GM20000 (cell line): ENCODE measurements around the gene CHRM4.

Experiments used
- DNase-seq: peaks from one replicate; pipeline ENCODE4 v3.0.0; 2012; ENCODE audit warnings: low spot score
- TF ChIP-seq, protein P1 (sequence below): IDR thresholded peaks from 2 replicates; pipeline ENCODE4 v1.5.1; 2012; ENCODE audit warnings: mild to moderate bottlenecking, control low read depth; ENCODE audit errors: extremely low read depth, missing control alignments

The CHRM4 gene

DNA sequence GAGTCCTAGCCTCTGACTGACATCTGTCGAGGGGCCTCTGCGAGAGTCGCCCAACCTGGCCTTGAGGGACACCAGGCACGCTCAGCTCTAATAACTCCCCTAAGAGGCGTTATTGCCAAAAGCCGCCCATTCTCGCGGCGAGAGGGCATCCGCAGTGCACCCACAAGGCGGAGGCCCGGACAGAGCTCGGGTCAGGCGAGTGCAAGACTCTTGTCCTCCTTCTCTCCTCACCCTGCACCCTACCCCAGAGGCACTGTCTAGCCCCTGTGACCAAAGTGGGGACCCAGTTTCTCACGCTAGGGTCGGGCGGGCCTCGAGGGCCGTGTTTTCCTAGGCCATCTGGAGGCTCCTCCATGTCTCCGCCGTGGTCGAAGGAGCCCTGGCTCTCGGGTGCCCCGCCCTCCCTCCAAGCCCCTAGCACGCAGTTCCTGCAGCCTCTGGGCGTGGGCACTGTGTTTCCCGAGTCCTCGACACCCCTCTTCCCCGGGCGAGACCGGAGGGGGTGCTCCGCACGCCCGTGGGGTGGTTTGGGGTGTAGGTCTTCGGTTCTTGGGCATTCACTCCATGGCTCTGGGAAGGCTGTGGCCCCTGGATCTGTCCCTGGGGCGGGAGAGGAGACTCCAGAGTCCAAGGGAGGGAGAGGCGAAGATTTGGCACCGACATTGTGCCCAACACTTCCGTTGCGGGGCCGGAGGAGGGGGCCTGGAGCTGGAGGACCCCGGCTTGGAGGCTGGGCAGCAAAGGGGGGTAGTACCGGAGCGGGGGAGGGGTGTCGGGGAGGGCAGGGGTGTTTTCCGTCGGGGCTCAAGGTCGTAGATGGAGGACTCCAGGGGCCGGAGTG, 1.0 kb downstream of the CHRM4 start:
- DNase-seq, result peak; percentile 57
- TF ChIP-seq, protein P1, sequence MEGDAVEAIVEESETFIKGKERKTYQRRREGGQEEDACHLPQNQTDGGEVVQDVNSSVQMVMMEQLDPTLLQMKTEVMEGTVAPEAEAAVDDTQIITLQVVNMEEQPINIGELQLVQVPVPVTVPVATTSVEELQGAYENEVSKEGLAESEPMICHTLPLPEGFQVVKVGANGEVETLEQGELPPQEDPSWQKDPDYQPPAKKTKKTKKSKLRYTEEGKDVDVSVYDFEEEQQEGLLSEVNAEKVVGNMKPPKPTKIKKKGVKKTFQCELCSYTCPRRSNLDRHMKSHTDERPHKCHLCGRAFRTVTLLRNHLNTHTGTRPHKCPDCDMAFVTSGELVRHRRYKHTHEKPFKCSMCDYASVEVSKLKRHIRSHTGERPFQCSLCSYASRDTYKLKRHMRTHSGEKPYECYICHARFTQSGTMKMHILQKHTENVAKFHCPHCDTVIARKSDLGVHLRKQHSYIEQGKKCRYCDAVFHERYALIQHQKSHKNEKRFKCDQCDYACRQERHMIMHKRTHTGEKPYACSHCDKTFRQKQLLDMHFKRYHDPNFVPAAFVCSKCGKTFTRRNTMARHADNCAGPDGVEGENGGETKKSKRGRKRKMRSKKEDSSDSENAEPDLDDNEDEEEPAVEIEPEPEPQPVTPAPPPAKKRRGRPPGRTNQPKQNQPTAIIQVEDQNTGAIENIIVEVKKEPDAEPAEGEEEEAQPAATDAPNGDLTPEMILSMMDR, result no peak

DNA sequence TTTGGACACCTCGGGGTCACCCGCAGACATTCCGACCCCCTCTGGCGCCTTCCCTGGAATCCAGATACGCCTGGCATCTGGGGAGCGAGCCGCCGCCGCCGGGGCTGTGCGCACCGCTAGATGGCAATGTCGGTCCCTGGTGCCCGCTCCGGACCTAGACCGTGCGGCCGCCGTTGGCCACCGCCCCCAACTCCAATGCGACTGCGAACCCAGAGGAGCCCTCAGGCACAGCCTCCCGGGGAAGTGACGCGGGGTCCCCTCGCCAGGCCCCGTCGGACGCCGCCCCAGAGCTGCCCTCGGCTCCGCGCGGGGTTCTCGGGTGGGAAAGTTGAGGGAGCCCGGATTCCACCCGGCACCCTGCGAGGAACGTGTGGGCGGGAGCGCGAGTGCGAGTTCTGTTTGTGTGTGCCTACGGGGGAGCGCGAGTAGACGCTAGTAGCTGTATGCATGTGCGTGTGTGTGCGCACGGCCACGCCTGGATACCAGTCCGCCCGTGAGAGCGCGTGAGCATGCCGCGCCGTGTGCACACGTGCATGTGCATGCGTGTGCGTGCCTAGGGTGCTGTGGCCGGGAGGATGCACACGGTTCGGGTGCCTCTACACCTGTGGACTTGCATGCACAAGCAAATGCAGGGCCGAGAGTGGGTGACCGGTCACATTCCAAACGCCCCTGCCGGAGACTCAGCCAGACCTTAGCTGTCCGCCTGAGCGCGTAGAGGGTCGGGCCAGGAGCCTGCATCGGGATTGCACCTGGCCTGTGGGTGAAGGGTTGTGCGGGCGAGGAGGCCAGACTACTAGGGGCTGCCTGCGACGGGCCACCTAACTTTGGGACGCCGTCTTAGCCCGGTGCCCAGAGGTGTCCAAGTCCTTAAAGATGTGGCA, 1.9 kb downstream of the CHRM4 start:
- TF ChIP-seq, protein P1, result peak; percentile 92
- peak; percentile 92 for DNase-seq

DNA sequence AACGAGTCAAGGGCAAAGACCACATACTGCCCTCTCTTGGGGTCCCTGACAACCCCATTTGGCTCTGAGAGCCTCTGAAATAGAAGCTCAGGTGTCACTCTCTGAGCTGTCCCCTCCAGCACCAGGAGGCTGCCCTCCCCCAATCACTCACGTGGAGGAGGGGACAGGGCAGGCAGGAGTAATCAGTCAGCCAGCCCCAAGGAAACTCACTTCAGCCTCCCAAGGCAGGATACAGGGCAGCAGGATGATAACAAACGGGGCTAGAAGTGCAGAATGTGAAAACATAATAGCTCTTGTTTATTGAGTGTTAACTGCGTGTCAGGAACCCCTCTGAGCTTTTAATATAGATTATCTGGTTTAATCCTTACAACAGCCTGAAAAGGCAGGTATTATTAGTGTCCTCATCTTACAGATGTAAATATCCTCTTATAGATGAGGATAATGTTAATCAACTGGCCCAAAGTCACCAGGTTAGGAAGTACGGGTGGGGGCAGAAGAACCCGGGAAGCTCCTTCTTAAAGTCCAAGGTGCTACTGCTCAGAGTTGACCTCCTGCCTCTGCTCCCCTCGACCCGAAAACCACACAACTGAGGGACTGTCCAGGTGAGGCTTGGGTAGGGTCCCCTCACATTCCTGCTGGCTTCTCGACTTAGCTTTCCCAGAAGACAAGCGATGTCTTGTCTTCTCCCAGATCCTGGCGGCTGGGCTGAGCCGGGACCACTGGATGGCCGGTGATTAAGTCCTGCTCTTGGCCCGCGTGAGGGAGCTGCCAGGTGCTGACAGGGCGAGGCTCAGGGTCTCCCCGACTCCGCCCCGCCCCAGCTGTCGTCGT, 2.7 kb downstream of the CHRM4 start:
- DNase-seq, result no peak
- TF ChIP-seq, protein P1, result no peak

DNA sequence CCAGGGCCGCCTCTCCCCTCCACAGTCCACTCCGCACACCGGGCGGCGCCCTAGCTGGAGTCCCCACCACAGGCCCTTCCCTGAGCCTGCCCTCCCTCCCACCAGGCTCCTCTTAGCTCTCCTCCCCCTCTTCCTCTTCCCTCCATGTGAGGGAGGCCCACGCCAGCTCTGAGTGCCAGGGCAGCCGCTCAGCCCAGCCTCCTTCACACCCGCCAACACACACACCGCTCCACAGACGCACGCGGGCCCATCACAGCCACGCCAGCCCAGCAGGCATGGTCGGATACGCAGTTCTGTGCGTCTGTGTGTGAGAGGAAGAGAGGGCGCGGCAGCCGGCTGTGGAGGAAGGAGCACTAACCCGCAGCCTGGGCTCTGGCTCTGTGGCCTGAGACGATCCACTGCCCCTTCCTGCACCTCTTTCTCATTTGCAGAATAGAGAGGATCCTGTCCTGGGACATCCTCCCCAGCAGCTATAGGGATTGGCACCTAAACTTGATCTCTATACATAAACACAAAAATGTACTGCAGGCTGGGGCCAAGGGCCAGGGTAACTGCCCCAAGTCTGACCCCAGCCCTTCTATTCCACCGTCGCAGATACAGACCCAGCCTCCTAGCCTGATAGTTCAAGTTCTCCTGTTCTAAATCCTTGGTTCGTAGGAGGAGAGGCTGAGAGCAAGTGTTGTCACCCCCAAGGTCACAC, 3.5 kb downstream of the CHRM4 start:
- DNase-seq, result no peak
- TF ChIP-seq, protein P1, result no peak

DNA sequence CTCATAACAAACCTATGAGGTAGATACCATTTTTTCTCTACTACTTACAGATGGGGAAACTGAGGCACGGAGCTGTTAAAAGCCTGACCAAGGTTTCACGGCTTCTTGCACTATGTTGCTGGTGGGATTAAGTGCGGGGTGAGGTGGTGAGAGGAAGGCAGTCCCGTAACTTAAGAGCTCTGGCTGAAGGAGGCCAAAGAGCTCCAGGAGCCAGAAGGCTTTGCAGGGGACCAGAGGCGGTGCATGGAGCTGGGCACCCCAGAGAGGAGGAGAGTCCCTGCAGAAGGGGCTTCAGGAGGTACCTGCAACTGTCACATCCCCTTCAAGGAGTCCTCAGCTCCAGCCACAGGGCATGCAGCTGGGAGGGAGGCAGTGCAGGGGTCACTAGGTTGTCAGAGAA, 4.1 kb downstream of the CHRM4 start:
- TF ChIP-seq, protein P1, result no peak
- DNase-seq, result no peak

DNA sequence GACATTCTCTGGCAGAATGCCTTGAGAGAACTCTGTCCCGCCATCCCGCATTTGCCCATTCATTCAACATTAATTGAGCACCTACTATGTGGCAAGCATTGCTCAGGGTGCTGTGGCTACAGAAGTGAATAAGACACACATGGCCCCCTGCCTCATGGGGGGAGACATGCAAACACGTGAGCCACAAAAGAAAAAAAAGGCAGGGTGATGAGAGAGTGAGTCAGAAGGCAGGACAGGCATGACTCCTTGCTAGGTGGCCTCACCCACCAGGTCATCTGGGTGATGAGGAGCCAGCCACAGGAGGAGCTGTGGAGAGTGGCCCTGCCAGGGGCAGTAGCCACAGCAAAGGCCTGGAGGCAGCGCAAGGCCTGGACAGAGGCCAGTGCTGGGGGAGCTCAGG, 4.9 kb downstream of the CHRM4 start:
- TF ChIP-seq, protein P1, result no peak
- no peak for DNase-seq
